ENCODE data around the gene DHX30.

The DHX30 gene

GRCh38 chr3:47849699-47850563, 47.0 kb downstream of the DHX30 start:
- DNase-seq (ENCODE audit: low read depth) = no peak
- TF ChIP-seq CTCF (conservative IDR thresholded peaks at IDR 0.05; ENCODE audit: low read depth, low read length) = peak; percentile 68

GRCh38 chr3:47850564-47851410, 47.8 kb downstream of the DHX30 start:
- H3K4me3 ChIP-seq (ENCODE audit: low read length) = no peak overlapping the region
- DNase-seq (ENCODE audit: low read depth) = no peak
- TF ChIP-seq CTCF (conservative IDR thresholded peaks at IDR 0.05; ENCODE audit: low read depth, low read length) = no peak

More at GRCh38 chr3:47849699-47850563, 47.0 kb downstream of the DHX30 start:
- H3K4me3 ChIP-seq (ENCODE audit: low read length) = no peak overlapping the region

GRCh38 chr3:47851888-47852603, 49.1 kb downstream of the DHX30 start:
- DNase-seq (ENCODE audit: low read depth) = no peak
- TF ChIP-seq CTCF (conservative IDR thresholded peaks at IDR 0.05; ENCODE audit: low read depth, low read length) = no peak
- no peak overlapping the region for H3K4me3 ChIP-seq (ENCODE audit: low read length)

GRCh38 chr3:47852604-47853602, 50.0 kb downstream of the DHX30 start:
- H3K4me3 ChIP-seq (ENCODE audit: low read length) = no peak overlapping the region
- no peak for DNase-seq (ENCODE audit: low read depth)
- TF ChIP-seq CTCF (conservative IDR thresholded peaks at IDR 0.05; ENCODE audit: low read depth, low read length) = peak; percentile 5

- no peak for TF ChIP-seq CTCF (conservative IDR thresholded peaks at IDR 0.05; ENCODE audit: low read depth, low read length)
- H3K4me3 ChIP-seq (ENCODE audit: low read length) = no peak overlapping the region
These were observed 51.3 kb downstream of the DHX30 start for GRCh38 chr3:47854267-47854666.

More at GRCh38 chr3:47854267-47854666, 51.3 kb downstream of the DHX30 start:
- DNase-seq (ENCODE audit: low read depth) = no peak
